SK-N-SH treated with all-trans-retinoic acid at 6 μM for 48 hours (cell line): Measurements from ENCODE around the gene LIG1.

Experiments used
- ARNTL ChIP-seq: fragments of 450-650 bp; formaldehyde crosslinking; IDR thresholded peaks from 2 replicates; pipeline ENCODE4 v1.5.0; 2020; ENCODE audit warnings: low read depth, mild to moderate bottlenecking, moderate library complexity, borderline replicate concordance
- BACH2 ChIP-seq: fragments of 250-450 bp; sonication (Bioruptor Pico); IDR thresholded peaks from 2 replicates; pipeline ENCODE4 v1.9.0; 2021; ENCODE audit warnings: mild to moderate bottlenecking, borderline replicate concordance
- OSR1 ChIP-seq: fragments of 250-450 bp; sonication (Bioruptor Pico); IDR thresholded peaks from 2 replicates; pipeline ENCODE4 v1.8.0; 2022; ENCODE audit warnings: moderate library complexity, mild to moderate bottlenecking, inconsistent platforms
- PATZ1 ChIP-seq: fragments of 250-450 bp; sonication (Bioruptor Pico); IDR thresholded peaks from 2 replicates; pipeline ENCODE4 v1.8.0; 2020; ENCODE audit warnings: mild to moderate bottlenecking, moderate library complexity, borderline replicate concordance
- RARB ChIP-seq: fragments of 250-450 bp; sonication (Bioruptor Pico); IDR thresholded peaks from 2 replicates; pipeline ENCODE4 v1.8.0; 2021; ENCODE audit warnings: mild to moderate bottlenecking, moderate library complexity
- TCF4 ChIP-seq: fragments of 250-450 bp; sonication (Bioruptor Pico); IDR thresholded peaks from 2 replicates; pipeline ENCODE4 v1.8.0; 2021; ENCODE audit warnings: mild to moderate bottlenecking, moderate library complexity, borderline replicate concordance
- ZFP30 ChIP-seq: fragments of 450-650 bp; formaldehyde crosslinking; IDR thresholded peaks from 2 replicates; pipeline ENCODE4 v1.5.0; 2022; ENCODE audit warnings: mild to moderate bottlenecking, moderate library complexity
- ZNF70 ChIP-seq: fragments of 450-650 bp; formaldehyde crosslinking; IDR thresholded peaks from 2 replicates; pipeline ENCODE4 v1.5.0; 2020; ENCODE audit warnings: mild to moderate bottlenecking, moderate library complexity
- TF ChIP-seq, protein P1 (sequence below): fragments of 250-450 bp; sonication (Bioruptor Pico); IDR thresholded peaks from 2 replicates; pipeline ENCODE4 v1.5.1; 2020; ENCODE audit warnings: low read depth, mild to moderate bottlenecking, moderate library complexity

DNA sequence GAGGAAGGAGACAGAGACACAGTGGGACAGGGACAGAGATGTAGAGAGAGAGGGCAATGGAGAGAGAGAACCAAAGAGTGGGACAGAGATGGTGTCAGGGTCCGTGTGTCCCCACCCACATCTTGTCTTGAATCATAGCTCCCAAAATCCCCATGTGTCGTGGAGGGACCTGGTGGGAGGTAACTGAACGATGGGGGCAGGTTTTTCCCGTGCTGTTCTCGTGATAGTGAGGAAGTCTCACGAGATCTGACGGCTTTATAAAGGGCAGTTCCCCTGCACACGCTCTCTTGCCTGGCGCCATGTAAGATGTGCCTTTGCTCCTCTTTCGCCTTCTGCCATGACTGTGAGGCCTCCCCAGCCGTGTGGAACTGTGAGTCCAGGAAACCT is 52.0 kb downstream of the LIG1 start:
- TF ChIP-seq ARNTL (CRISPR knock-in tag) (no peak), PATZ1 (no peak), OSR1 (CRISPR knock-in tag) (no peak), ZNF70 (no peak), RARB (CRISPR knock-in tag) (no peak), TCF4 (no peak), BACH2 (CRISPR knock-in tag) (no peak), ZFP30 (CRISPR knock-in tag) (no peak)
- TF ChIP-seq, protein P1, sequence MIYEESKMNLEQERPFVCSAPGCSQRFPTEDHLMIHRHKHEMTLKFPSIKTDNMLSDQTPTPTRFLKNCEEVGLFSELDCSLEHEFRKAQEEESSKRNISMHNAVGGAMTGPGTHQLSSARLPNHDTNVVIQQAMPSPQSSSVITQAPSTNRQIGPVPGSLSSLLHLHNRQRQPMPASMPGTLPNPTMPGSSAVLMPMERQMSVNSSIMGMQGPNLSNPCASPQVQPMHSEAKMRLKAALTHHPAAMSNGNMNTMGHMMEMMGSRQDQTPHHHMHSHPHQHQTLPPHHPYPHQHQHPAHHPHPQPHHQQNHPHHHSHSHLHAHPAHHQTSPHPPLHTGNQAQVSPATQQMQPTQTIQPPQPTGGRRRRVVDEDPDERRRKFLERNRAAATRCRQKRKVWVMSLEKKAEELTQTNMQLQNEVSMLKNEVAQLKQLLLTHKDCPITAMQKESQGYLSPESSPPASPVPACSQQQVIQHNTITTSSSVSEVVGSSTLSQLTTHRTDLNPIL (CRISPR knock-in tag): no peak
